HUES64 (cell line): Measurements from ENCODE around the gene MOV10L1.
"Not testable (repeated sequence)": the region's sequence is repeated elsewhere in the genome, so short reads cannot be mapped to it uniquely, and the experiment has no call there.

Experiments used
- H3K27ac ChIP-seq: 2 replicates; pipeline ENCODE4 v1.7.0; 2013; ENCODE audit warnings: low read depth, low read length, inconsistent platforms
- H3K27me3 ChIP-seq: 2 replicates; pipeline ENCODE4 v1.6.1; 2013; ENCODE audit warnings: mild to moderate bottlenecking, low read length; ENCODE audit not compliant: insufficient read depth
- H3K36me3 ChIP-seq: 2 replicates; pipeline ENCODE4 v1.6.1; 2013; ENCODE audit warnings: mild to moderate bottlenecking, low read length; ENCODE audit not compliant: insufficient read depth
- H3K4me1 ChIP-seq: 2 replicates; pipeline ENCODE4 v1.6.1; 2013; ENCODE audit warnings: mild to moderate bottlenecking, low read length, moderate library complexity; ENCODE audit not compliant: insufficient read depth
- H3K4me3 ChIP-seq: 2 replicates; pipeline ENCODE4 v1.5.1; 2013; ENCODE audit warnings: mild to moderate bottlenecking, low read length, moderate library complexity
- H3K9ac ChIP-seq: 2 replicates; pipeline ENCODE4 v1.6.1; 2013; ENCODE audit warnings: mild to moderate bottlenecking, low read depth, low read length
- H3K9me3 ChIP-seq: 2 replicates; pipeline ENCODE4 v1.6.1; 2013; ENCODE audit warnings: low read depth, low read length; ENCODE audit not compliant: insufficient read depth
- WGBS: fragments of 150-250, 120-280 bp; methylation state at CpG from one replicate; pipeline ENCODE4 v1.1.7; 2013; ENCODE audit warnings: missing lambda C conversion rate; 5-methylcytosine and 5-hydroxymethylcytosine counted together

The MOV10L1 gene

DNA sequence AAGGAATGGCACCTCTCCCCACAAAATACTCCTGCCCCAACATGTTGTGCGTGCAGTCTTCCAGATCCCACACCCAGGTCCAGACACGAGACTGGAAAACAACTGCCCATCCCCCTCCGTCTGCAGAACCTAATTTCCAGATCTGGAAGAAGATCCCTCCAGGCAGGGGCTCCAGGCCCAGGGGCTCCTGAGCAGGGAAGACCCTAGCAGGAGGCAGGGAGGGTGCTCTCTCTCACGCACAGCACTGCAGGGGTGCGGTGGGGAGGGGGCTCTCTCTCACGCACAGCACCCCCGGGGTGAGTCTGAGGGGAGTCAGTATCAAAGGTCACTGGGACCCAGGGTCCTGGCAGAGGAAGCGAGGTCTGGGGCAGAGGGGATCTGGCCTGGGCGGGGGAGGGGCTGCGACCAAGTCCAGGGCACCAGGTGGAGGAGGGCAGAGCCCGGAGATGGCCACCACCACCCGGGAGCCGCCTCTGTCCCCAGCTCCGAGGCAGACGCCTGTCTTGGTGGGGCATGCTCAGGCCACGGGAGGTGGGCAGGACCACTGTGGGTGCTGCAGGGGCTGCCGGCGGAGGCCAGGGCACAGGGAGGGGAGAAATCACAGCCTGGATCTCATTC is 6.2 kb upstream of the MOV10L1 start:
- Histone ChIP-seq H3K4me1 (peaks cover 12% of the 10 kb centered on the region), H3K9ac (no peak overlapping the region), H3K27me3 (no peaks in the 10 kb centered on the region), H3K27ac (no peak overlapping the region), H3K4me3 (no peak overlapping the region), H3K36me3 (no peaks in the 10 kb centered on the region), H3K9me3 (no peaks in the 10 kb centered on the region)
- WGBS, result 90% methylated on average over 18 of the region's 18 CpGs

DNA sequence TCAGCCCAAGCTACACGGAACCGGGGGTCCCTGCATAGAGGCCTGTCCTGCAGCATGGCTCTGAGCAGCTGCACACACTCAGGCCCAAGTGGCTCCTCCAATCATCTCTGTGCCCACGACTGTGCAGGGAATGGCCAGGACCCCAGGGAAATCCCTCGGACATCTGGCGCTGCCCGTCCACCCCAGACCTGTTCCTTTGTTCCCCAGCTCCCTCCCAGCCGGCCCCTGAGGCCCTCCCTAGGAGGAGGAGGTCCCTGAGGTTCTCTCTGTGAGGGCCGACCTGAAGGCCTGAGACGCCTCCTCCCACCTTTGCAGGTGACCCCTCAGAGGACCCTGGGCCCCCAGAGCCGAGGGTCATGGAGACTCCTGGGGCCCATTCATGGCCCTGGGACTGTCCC is 5.7 kb upstream of the MOV10L1 start:
- Histone ChIP-seq H3K4me3 (no peak overlapping the region), H3K36me3 (no peaks in the 10 kb centered on the region), H3K4me1 (peaks cover 12% of the 10 kb centered on the region), H3K9me3 (no peaks in the 10 kb centered on the region), H3K9ac (no peak overlapping the region), H3K27me3 (no peaks in the 10 kb centered on the region), H3K27ac (no peak overlapping the region)
- 90% methylated on average over 10 of the region's 10 CpGs for WGBS

DNA sequence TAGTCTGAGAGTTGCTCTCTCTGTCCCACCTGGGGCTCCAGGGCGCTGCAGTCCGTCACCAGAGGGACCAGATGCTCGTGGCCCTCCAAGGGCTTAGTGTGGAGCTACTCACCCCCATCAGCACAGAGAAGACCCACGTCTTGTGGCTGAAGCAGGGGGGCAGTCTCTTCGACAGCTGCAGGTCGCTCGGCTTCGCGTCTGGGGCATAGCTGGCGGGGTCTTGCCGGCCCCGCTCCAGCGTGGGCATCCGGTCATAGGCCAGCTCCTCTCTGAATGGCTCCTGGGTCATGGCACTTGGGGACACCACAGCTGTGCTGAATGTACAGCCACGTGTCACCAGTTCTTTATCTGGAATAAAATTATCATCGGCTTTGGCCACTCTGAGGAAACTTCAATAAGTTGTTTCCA is 5.2 kb upstream of the MOV10L1 start:
- no peak overlapping the region for H3K27ac ChIP-seq
- no peak overlapping the region for H3K9ac ChIP-seq
- H3K4me3 ChIP-seq, result no peak overlapping the region
- no peaks in the 10 kb centered on the region for H3K36me3 ChIP-seq
- H3K4me1 ChIP-seq, result peaks cover 12% of the 10 kb centered on the region
- H3K9me3 ChIP-seq, result no peaks in the 10 kb centered on the region
- no peaks in the 10 kb centered on the region for H3K27me3 ChIP-seq
- 90% methylated on average over 16 of the region's 16 CpGs for WGBS

DNA sequence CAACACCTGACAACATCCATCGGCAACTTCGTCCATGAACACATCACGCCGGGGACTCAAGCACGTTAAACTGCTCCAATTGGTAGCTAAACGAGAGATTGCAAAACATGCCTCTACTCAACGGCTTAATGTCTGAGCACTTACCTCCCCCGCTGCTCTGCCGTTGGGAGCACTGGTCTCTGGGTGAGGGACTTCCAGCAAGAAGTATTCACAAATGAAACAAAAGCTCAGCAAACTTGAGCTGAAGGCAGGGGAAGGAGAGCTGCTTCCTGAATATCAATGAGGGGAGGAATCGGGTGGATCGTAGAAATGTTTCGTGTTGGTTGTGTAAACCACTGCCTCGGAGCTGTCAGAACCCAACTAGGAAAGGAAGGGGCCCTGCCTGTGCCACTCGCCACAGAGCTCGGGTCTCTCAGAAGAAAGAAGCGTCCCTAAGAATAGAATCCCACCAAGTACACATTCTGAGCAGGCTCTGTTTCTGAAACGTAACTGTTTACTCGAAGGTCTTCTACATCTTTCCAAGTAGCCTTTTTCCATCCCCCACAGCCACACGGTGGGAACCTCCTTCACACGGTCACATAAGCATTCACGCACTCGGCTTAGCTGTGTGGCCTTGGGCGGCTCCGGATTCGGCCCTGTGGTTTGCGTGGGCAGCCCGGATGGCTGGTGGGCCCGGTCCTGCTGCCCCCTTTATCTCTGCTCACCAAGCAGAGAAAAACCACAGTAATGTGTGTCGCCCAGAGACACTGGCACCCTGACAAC is 4.4 kb upstream of the MOV10L1 start, which contains the start of gene MLC1:
Gene MLC1 (minus strand): TSS at position 216 of the 762 bp plus-strand sequence. CDS start 524 bp downstream, outside the sequence.
- peaks cover 12% of the 10 kb centered on the region for H3K4me1 ChIP-seq
- H3K27ac ChIP-seq, result no peak within 1 kb of the TSS
- H3K36me3 ChIP-seq, result no peaks in the 10 kb centered on the region
- no peaks in the 10 kb centered on the region for H3K27me3 ChIP-seq
- no peak within 1 kb of the TSS for H3K9ac ChIP-seq
- no peak within 1 kb of the TSS for H3K4me3 ChIP-seq
- H3K9me3 ChIP-seq, result no peaks in the 10 kb centered on the region
- 59% methylated on average over 29 of the region's 29 CpGs for WGBS

DNA sequence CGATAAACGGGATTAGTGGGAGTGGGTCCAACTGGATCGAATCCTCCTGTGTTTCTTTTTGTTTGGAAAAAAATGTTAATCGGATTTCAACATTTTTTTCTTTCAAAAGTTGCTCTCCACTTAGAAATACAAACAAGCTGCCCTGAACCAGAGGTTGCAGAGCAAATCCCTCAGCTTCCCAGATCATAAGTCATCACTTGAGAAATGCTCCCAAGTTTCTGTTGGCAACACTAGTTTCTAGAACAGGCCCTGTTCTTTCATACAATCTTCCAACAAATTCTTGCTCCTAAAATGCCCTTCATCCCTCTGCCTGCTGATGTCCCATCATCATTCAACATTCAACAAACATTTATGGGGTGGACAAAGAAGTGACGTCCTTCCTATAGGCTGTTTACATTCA is 3.3 kb upstream of the MOV10L1 start:
- no peak overlapping the region for H3K27ac ChIP-seq
- peaks cover 12% of the 10 kb centered on the region for H3K4me1 ChIP-seq
- H3K9me3 ChIP-seq, result no peaks in the 10 kb centered on the region
- H3K27me3 ChIP-seq, result no peaks in the 10 kb centered on the region; the same call in 1 of the 2 replicates
- no peak overlapping the region for H3K4me3 ChIP-seq
- 90% methylated on average over 2 of the region's 5 CpGs for WGBS
- no peaks in the 10 kb centered on the region for H3K36me3 ChIP-seq
- no peak overlapping the region for H3K9ac ChIP-seq

DNA sequence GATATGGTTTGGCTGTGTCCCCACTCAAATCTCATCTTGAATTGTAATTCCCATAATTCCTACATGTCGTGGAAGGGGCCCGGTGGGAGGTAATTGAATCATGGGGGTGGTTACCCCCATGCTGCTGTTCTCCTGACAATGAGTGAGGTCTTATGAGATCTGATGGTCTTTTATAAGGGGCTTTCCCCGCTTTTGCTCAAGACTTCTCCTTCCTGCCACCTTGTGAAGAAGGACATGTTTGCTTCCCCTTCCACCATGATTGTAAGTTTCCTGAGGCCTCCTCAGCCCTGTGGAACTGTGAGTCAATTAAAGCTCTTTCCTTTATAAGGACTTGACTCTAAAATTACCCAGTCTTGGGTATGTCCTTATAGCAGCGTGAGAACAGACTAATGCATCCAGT is 2.8 kb upstream of the MOV10L1 start:
- 91% methylated on average over 4 of the region's 4 CpGs for WGBS
- H3K9ac ChIP-seq, H3K9me3 ChIP-seq, H3K36me3 ChIP-seq, H3K4me3 ChIP-seq, H3K27me3 ChIP-seq, H3K27ac ChIP-seq: not testable (repeated sequence)
- peaks cover 12% of the 10 kb centered on the region for H3K4me1 ChIP-seq

DNA sequence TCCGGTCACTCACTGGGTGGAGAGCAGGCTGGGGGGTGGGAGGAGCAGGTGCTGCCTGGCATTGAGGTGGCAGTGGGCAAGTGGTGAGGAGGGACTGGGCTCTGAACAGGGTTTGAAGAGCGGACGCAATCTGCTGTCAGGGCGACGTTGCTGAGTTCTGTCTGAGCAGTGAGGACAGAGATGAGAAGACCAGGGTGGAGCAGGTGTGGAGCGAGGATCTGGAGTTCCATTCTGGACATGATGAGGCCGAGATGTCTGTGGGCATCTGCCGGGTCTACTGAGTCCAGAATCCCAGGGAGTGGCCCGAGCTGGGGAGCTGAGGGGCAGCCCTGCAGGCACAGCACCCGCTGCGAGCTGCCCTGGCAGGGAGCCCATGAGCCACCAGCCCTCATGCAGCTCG is 2.2 kb upstream of the MOV10L1 start:
- no peaks in the 10 kb centered on the region for H3K36me3 ChIP-seq
- no peak overlapping the region for H3K27ac ChIP-seq
- peaks cover 12% of the 10 kb centered on the region for H3K4me1 ChIP-seq
- WGBS, result 95% methylated on average over 12 of the region's 12 CpGs
- no peak overlapping the region for H3K4me3 ChIP-seq
- no peaks in the 10 kb centered on the region for H3K9me3 ChIP-seq
- H3K9ac ChIP-seq, result no peak overlapping the region
- H3K27me3 ChIP-seq, result no peaks in the 10 kb centered on the region; the same call in 1 of the 2 replicates

DNA sequence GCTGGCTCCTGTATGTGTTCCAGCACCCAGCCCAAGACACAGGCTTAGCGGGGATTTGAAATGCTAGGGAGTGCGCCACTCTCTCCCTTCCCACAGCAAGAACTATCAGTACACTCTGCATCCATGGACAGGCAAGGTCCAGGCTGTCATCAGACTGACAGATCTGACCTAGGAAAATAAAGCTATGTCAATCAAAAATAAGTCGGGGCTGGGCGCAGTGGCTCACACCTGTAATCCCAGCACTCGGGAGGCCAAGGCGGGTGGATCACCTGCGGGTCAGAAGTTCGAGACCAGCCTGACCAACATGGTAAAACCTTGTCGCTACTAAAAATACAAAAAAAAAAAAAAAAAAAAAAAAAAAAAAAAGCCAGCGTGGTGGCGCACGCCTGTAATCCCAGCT is 1.7 kb upstream of the MOV10L1 start:
- Histone ChIP-seq H3K4me1 (peaks cover 12% of the 10 kb centered on the region), H3K36me3 (no peaks in the 10 kb centered on the region), H3K4me3 (no peak overlapping the region), H3K9ac (no peak overlapping the region), H3K27ac (no peak overlapping the region), H3K9me3 (no peaks in the 10 kb centered on the region), H3K27me3 (no peaks in the 10 kb centered on the region; the same call in 1 of the 2 replicates)
- 94% methylated on average over 11 of the region's 12 CpGs for WGBS

DNA sequence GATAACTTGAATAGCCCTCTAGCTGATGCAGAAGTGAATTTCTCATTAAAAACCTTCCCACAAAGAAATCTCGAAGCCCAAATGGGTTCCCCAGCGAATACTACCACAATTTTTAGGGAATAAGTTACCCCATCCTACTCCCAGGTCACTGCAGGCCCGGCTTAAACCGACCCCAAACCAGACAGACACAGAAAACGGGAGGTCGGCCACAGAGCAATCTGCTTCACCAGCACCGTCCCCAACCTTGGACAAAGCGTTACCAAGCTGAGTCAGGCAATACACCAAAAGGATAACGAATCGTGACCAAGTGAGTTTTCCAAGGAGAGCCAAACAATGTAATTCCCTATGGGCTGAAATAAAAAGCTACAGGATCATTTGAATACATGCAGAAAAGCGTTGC is 575 bp upstream of the MOV10L1 start:
- no peak overlapping the region for H3K9ac ChIP-seq
- no peaks in the 10 kb centered on the region; the same call in 1 of the 2 replicates for H3K27me3 ChIP-seq
- no peak overlapping the region for H3K27ac ChIP-seq
- H3K4me3 ChIP-seq, result no peak overlapping the region
- WGBS, result 94% methylated on average over 11 of the region's 11 CpGs
- no peaks in the 10 kb centered on the region for H3K36me3 ChIP-seq
- H3K4me1 ChIP-seq, result peaks cover 12% of the 10 kb centered on the region
- no peaks in the 10 kb centered on the region for H3K9me3 ChIP-seq

DNA sequence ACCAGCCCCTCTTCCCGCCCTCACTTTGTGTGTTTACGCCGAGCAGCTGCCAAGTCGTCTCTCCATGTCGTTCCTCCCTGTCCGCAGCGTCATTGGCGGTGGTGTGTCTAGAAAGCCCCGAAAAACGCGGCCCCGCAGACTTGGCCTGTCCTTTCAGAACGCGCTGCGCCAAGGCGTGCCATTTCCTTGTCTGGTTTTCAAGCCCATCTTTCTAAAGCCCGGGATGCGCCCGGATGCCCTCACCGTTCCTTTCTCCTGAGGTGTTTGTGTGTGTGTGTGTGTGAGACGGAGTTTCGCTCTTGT is 557 bp downstream of the MOV10L1 start:
- no peaks in the 10 kb centered on the region; the same call in 1 of the 2 replicates for H3K27me3 ChIP-seq
- H3K9ac ChIP-seq, result no peak overlapping the region
- no peak overlapping the region for H3K4me3 ChIP-seq
- H3K36me3 ChIP-seq, result no peaks in the 10 kb centered on the region
- no peaks in the 10 kb centered on the region for H3K9me3 ChIP-seq
- H3K4me1 ChIP-seq, result peaks cover 3% of the 10 kb centered on the region; the same call in 1 of the 2 replicates
- WGBS, result 95% methylated on average over 22 of the region's 22 CpGs
- no peak overlapping the region for H3K27ac ChIP-seq

DNA sequence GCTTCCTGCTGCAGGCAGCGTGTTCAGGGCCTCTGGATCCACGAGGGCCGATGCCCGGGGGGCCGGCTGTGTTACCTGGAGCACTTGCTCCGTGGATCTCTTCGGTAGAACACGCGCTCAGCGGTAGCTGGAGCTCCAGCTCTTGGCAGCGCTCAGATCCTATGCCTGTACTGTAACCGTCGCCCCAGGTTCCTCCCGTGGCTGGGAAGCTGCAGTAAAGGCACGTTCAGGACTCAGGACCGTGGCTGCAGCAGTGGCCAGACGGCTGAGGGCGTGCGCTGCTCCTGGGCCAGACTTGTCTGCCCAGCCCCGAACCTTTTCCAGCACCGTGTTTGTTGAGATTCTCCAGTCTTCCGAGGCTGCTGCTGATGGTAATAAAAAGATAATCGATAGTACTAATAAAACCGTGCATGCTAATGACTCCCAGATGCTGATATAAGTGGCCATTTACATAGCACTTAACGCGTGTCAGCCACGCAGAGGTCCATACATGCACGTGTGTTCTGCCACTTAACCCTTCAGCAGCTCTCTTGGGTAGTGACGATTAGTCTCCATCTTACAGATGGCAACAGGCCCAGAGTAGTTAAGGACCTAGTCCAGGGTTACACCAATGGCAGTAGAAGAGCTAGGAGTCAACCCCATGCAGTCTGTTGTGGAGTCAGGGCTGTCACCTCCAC is 1.4 kb downstream of the MOV10L1 start:
- H3K4me3 ChIP-seq, result no peak overlapping the region
- no peaks in the 10 kb centered on the region for H3K4me1 ChIP-seq
- no peak overlapping the region for H3K9ac ChIP-seq
- 94% methylated on average over 29 of the region's 29 CpGs for WGBS
- H3K27me3 ChIP-seq, result no peaks in the 10 kb centered on the region; the same call in 1 of the 2 replicates
- H3K9me3 ChIP-seq, result no peaks in the 10 kb centered on the region
- H3K36me3 ChIP-seq, result no peaks in the 10 kb centered on the region
- H3K27ac ChIP-seq, result no peak overlapping the region
